Mucosa of gallbladder (tissue), 1 donor: ENCODE data around the gene IFIT1B. TPM values are rescaled to one million over a fixed set of nuclear protein-coding genes. Genes with fewer than 3 reads are reported as not detected.
"Not testable (repeated sequence)": the region's sequence is repeated elsewhere in the genome, so short reads cannot be mapped to it uniquely, and the experiment has no call there.

Experiments used
- DNase-seq: peaks from one replicate; pipeline ENCODE4 v3.0.0-alpha.2; 2020; ENCODE audit warnings: low spot score
- total RNA-seq: library from RNA; stranded (reverse); gene quantifications from one replicate; pipeline ENCODE4 v1.2.1, GENCODE V29; 2021
- donor health status: DM: no; HTN: no; CAD: no.

IFIT1B gene
- total RNA-seq, 1 donor from 2014 or later, result not detected

GRCh38 chr10:89382757-89383156, 4.9 kb downstream of the IFIT1B start:
- DNase-seq, result no peak

- no peak for DNase-seq
These were observed 6.9 kb downstream of the IFIT1B start for GRCh38 chr10:89384474-89385340.

DNA sequence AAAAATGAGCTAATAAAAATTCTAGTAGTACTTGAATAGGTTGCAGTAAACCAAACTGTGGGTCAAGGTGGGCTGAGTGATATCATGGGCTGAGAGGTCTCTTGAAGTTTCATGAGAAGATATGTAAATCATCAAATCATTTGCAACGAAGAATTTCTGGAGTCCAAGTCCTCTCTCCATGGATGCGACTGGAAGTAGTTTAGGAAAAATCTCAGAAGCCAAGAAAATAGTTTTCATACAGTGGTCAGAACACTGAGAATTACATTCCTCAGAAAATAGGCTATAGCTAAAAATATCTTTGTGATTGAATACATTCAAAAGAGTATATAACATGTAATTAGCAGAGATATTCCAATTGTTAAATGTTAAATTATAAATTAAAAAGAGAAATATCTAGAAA, 10.9 kb downstream of the IFIT1B start:
- DNase-seq, result no peak

DNA sequence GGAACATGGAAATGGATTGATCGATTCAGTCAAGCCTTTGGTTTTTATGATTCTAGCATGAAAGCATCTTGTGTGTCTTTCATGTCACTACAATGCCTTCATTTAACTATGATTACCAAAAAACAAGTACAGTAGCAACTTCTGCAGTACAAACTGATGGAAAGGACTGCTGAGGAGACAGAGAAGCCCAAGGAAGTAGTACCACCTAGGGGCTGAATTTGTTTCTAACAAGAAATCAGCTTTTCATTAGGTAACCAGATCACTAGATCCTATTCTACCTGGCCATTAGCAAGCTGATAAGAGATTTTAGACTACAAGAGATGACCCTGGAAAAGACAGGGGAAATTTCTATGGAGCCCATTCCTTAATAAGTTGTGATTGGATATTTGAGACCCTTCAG, 11.4 kb downstream of the IFIT1B start:
- no peak for DNase-seq

DNA sequence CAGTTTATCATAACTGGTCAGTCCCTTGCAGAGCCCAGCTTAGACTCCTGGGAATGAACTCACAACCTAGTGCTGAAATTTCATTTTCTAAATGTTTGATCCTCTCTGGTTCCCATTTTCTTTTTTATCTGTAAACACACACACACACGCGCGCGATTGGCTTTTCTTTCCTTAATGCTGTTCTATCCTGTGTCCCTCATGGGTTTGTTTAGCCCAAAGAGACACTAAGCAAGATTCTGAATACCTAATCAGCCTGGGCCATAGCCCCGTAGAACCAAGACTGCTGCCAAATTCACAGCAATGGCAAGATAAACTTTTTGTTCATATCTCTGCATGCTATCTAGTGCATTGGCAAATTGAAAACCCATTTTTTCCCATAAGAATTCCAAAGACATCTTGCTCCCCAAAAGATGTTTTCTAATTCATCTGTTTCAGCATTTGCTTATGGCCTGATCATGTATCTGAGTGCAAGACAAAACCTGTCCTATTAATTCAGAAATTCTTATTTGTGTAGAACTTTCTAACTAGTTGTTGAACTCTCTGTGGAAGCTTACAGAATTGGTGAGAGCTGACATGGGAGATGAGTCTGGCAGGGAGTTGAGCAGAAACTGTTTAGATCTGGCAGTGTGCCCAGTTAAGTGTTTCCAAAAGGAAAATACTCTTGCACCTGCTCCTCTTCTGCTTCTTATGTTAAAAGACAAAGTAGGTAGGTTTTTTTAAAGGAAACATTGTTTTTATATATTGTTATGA, 12.8 kb downstream of the IFIT1B start:
- no peak for DNase-seq

DNA sequence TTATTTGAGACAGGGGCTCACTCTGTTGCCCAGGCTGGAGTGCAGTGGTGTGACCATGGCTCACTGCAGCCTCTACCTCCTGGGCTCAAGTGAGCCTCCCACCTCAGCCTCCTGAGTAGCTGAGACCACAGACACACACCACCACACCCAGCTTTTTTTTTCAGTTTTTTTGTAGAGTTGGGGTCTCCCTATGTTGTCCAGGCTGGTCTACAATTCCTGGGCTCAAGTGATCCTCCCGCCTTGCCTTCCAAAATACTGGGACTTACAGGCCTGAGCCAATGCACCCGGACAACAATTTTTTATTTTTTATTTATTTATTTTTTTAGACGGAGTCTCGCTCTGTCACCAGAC, 13.3 kb downstream of the IFIT1B start:
- not testable (repeated sequence) for DNase-seq

GRCh38 chr10:89391907-89392756, 14.3 kb downstream of the IFIT1B start, which contains the start of gene IFIT1:
IFIT1 (plus strand) TSS chr10:89392623; CDS start chr10:89392713, 90 bp downstream.
- DNase-seq, result peak; percentile 80

GRCh38 chr10:89392974-89393373, 15.1 kb downstream of the IFIT1B start:
- DNase-seq, result peak; percentile 35

DNA sequence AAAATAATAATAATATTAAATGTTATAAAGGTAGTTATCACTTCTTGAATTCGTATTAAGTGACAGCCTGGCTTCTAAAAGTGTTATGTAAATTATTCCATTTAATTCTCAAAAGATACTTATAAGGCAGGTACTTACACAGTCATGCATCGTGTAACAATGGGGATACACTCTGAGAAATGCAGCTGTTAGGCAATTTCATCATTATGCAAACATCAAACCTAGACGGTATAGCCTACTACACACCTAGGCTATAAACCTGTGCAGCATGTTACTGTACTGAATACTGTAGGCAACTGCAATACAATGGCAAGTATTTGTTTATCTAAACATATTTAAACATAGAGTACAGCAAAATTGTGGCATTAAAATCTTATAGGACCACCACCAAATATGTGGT, 16.0 kb downstream of the IFIT1B start:
- DNase-seq, result no peak

DNA sequence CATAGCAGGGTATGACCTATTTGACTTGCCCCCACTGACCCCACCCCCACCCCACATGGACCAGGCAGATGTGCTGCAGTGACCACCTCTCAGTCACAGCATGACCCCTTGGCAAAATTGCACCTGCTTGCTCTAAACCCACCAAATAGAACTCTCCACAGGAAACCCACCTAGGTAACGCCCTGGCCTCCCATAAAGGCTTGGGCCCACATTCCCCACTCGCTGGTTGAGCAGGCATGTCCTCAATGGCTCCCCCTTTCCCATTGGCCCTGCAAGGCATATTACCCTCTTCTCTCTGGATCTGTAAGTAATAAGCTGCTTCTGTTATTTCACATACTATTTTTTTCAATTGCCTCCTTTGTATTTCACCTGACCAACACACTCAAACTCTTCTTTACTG, 17.3 kb downstream of the IFIT1B start:
- no peak for DNase-seq

- no peak for DNase-seq
These were observed 20.3 kb downstream of the IFIT1B start for GRCh38 chr10:89398003-89398749.

DNA sequence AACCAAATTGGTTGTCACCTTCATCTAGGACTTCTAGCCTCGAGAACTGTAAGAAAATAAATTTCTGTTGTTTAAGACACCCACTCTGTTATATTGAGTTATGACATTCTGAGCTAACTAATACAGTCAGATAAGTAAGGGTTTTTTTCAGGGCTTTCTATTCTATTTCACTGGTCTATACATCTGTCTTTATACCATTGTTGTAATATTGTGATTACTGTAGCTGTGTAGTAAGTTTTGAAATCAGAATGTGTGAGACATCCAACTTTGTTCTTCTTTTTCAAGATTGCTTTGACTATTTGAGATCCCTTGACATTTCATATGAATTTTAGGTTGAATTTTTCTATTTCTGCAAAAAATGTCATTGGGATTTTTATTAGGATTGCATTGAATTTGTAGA, 22.1 kb downstream of the IFIT1B start:
- no peak for DNase-seq

GRCh38 chr10:89403043-89403442, 25.2 kb downstream of the IFIT1B start:
- DNase-seq, result no peak

DNA sequence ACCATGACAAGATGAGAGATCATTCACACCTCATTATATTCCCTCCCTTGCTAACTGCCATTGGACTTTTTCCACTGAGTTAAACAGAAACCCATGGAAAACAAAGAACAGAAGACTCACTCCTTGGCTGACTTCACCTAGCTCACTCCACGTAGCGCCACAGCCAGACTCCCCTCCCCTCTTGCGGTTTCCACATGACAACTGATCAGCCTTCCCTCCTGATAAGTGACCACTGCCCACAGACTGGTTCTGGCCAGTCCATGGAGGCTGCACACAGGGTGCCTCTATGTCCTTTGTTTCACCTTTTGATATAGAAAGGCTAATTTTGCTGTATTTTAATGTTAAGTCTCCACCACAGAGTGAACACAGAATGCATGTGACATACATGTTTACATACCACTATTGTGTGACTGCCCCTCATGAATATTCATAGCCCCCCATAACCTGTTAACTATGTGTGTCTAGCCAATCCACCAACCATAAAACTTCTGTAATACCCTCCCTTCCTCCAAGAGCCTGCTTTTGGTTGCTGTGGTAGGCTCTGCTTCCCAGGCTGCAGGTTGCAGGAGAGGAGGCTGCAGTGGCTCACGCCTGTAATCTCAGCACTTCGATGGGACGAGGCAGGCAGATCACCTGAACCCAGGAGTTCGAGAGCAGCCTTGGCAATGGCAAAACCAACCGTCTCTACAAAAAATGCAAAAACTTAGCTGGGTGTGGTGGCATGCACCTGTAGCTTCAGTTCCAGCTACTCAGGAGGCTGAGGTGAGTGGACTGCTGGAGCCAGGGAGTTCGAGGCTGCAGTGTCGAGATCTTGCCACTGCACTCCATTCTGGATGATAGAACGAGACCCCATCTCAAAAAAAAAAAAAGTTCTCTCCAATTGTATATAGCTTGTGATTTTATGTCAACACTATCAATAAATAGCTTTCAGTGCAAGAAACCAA, 26.5 kb downstream of the IFIT1B start:
- peak; percentile 40 for DNase-seq

GRCh38 chr10:89406178-89406577, 28.3 kb downstream of the IFIT1B start:
- DNase-seq, result not testable (repeated sequence)

- DNase-seq, result not testable (repeated sequence)
These were observed 29.9 kb downstream of the IFIT1B start for GRCh38 chr10:89407792-89408191.

GRCh38 chr10:89409282-89409681, 31.4 kb downstream of the IFIT1B start:
- DNase-seq, result not testable (repeated sequence)

- not testable (repeated sequence) for DNase-seq
These were observed 32.7 kb downstream of the IFIT1B start for GRCh38 chr10:89410551-89410950.

DNA sequence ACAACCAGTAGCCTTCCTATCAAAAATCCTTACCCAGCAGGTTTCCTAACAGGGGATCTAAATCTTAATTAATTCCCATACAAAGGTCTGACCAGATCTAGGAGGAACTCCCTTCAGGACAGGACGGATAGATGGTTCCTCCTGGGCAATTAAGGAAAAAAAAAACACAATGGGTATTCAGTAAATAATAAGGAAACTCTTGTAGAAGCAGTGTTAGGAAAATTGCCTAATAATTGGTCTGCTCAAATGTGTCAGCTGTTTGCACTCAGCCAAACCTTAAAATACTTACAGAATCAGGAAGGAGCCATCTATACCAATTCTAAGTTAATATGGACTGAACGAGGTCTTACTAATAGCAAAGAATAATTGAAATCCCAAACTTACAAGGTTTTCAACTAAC, 33.3 kb downstream of the IFIT1B start:
- not testable (repeated sequence) for DNase-seq

GRCh38 chr10:89412276-89412675, 34.4 kb downstream of the IFIT1B start:
- not testable (repeated sequence) for DNase-seq
